ENCODE measurements around the gene CLEC20A.

Gene CLEC20A

DNA sequence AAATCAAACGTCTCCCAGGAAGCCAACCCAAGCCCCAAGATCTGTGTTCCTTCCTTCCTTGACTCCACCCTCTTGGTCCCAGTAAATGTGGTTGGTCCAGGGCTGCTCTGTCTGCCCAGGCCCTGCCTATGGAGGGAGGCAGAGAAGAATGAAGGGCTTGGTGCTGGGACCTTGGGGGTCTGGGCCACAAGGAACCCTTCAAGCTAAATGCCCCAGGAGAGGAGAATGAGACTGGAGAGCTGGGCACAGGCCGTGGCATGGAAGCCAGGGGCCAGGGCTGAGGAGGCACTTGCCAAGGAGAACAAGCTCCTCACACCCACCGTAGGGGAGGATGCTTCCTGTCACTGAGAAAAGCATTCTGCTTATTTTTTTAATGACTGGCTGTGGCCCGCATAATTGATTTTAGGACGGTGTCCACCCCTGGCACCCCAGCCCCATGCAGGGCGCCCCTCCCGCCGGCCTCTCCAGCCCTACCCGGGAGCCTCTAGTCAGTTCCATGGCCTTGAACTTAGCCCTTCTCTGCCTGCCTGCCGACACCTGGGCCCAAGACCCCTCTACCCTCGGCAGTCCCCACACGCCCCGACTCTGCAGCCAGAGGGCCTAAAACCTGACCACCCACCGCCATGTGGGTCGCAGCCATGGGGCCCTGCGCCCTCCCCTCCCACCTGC is 889 bp downstream of the CLEC20A start:
- Mint-ChIP-seq H3K36me3 (ENCODE audit: low read depth) (no peaks in the 10 kb centered on the region), H3K27ac (no peak overlapping the region), H3K4me3 (no peak overlapping the region), H3K27me3 (ENCODE audit: low read depth) (peaks cover 2% of the 10 kb centered on the region), H3K4me1 (no peaks in the 10 kb centered on the region), H3K9me3 (no peaks in the 10 kb centered on the region)
- TF ChIP-seq, protein P1, sequence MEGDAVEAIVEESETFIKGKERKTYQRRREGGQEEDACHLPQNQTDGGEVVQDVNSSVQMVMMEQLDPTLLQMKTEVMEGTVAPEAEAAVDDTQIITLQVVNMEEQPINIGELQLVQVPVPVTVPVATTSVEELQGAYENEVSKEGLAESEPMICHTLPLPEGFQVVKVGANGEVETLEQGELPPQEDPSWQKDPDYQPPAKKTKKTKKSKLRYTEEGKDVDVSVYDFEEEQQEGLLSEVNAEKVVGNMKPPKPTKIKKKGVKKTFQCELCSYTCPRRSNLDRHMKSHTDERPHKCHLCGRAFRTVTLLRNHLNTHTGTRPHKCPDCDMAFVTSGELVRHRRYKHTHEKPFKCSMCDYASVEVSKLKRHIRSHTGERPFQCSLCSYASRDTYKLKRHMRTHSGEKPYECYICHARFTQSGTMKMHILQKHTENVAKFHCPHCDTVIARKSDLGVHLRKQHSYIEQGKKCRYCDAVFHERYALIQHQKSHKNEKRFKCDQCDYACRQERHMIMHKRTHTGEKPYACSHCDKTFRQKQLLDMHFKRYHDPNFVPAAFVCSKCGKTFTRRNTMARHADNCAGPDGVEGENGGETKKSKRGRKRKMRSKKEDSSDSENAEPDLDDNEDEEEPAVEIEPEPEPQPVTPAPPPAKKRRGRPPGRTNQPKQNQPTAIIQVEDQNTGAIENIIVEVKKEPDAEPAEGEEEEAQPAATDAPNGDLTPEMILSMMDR (IDR thresholded peaks at IDR 0.05; ENCODE audit: unreplicated experiment in 3 of 3) = no peak

DNA sequence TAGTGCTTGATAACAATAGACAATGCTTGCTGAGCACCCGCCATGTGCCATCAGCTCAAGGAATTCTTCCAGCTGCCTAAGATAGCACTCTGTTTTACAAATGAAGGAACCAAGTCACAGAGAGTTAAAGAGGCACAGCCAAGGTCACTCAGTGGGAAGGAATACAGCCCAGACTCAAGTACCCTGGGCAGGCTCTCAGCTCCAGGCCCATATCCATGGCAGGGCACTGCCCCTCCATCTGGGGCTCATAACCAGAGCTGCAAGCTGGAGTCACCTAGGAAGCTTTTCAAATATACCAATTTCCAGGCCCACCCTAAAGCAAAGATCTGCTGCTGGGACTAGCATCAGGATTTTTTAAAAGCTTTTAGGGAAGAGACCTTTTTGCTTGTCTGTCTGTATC is 1.6 kb downstream of the CLEC20A start:
- TF ChIP-seq, protein P1 (IDR thresholded peaks at IDR 0.05; ENCODE audit: unreplicated experiment in 3 of 3) = no peak
- Mint-ChIP-seq H3K4me3 (no peak overlapping the region), H3K9me3 (no peaks in the 10 kb centered on the region), H3K36me3 (ENCODE audit: low read depth) (no peaks in the 10 kb centered on the region), H3K27ac (no peak overlapping the region), H3K4me1 (no peaks in the 10 kb centered on the region), H3K27me3 (ENCODE audit: low read depth) (peaks cover 3% of the 10 kb centered on the region)

DNA sequence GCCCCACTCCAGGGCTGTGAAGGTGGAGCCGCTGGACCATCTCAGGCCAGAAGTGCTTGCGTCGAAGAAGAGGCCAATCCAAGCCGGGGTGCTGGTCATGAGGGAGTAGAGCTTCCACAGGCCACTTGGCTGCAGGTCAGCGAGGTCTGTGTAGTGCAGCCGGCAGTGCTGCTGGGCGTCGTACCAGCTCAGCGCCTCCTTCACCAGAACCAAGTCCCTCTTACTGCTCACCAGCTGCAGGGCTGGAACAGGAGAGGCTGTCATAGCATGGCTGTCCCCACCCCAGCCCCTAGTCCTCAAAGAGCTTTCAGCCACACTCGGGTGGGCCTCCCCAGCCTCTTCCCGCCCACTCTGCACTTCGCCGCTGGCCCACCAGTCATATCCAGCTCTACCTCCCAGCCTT is 2.2 kb downstream of the CLEC20A start:
- H3K36me3 Mint-ChIP-seq (ENCODE audit: low read depth) = no peaks in the 10 kb centered on the region
- no peak overlapping the region for H3K4me3 Mint-ChIP-seq
- no peaks in the 10 kb centered on the region for H3K9me3 Mint-ChIP-seq
- no peak overlapping the region for H3K27ac Mint-ChIP-seq
- H3K27me3 Mint-ChIP-seq (ENCODE audit: low read depth) = peaks cover 4% of the 10 kb centered on the region
- H3K4me1 Mint-ChIP-seq = no peaks in the 10 kb centered on the region
- TF ChIP-seq, protein P1 (IDR thresholded peaks at IDR 0.05; ENCODE audit: unreplicated experiment in 3 of 3) = no peak

DNA sequence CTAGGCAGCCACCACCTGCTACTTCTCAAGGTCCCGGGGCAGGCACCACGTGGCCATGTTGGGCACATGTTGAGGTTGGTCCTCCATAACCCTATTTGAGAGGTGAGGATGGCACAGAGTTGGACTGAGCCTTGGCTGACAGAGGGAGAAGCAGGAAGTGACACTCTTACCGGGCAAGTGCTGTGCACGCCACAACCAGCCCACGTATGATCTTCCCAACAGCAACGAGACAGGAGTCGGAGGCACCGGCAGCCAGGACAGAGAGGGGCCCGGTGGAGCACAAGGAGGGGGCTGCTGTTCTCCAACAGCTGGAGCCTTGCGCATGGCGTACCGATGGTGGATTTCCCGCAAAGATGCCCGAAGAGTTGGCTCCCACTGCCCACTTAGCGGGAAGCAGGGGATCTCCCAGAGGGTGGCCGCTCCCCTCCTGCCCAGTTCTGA is 3.4 kb downstream of the CLEC20A start:
- Mint-ChIP-seq H3K36me3 (ENCODE audit: low read depth) (no peaks in the 10 kb centered on the region), H3K4me1 (no peaks in the 10 kb centered on the region), H3K4me3 (no peak overlapping the region), H3K27me3 (ENCODE audit: low read depth) (peaks cover 4% of the 10 kb centered on the region), H3K9me3 (no peaks in the 10 kb centered on the region), H3K27ac (no peak overlapping the region)
- TF ChIP-seq, protein P1 (IDR thresholded peaks at IDR 0.05; ENCODE audit: unreplicated experiment in 3 of 3) = no peak

DNA sequence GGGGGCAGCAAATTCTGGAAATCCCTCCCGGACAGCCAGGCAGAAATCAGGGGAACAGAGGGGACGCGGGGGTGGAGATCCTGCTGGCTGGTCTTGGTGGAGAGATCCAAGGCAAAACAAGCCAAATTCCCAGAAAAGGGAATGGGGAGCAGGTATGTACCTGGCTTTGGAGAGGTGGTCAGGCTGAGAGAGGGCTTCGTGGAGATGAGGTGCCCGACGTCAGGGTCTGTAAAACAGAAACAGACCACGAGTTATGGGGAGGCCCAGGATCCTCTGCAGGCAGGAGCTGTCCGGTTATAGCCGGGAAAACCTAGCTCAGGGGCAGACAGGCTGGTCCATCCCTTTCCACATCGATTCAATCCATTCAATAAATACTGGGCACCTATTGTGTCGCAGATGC is 4.4 kb downstream of the CLEC20A start:
- Mint-ChIP-seq H3K4me1 (no peaks in the 10 kb centered on the region), H3K27ac (no peak overlapping the region), H3K36me3 (ENCODE audit: low read depth) (no peaks in the 10 kb centered on the region), H3K27me3 (ENCODE audit: low read depth) (peaks cover 4% of the 10 kb centered on the region), H3K9me3 (no peaks in the 10 kb centered on the region), H3K4me3 (no peak overlapping the region)
- TF ChIP-seq, protein P1 (IDR thresholded peaks at IDR 0.05; ENCODE audit: unreplicated experiment in 3 of 3) = no peak

DNA sequence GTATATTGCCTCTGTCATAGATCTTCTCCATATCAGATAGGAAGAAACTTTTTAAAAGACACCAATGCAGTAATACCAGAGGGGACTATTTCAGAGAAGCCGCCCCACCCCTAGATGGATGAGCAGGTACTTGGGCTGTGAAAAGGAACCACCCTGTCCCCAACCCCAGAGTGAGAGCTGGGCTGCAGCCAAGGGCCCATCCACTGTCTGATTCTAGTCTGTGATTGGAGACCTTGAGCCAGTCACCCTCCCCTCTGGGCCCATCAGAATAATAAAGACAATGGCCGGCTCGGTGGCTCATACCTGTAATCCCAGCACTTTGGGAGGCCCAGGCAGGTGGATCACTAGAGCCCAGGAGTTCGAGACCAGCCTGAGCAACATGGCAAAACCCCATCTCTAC is 5.0 kb downstream of the CLEC20A start:
- TF ChIP-seq, protein P1 (IDR thresholded peaks at IDR 0.05; ENCODE audit: unreplicated experiment in 3 of 3) = no peak
- H3K4me1 Mint-ChIP-seq = no peaks in the 10 kb centered on the region
- no peak overlapping the region for H3K4me3 Mint-ChIP-seq
- no peaks in the 10 kb centered on the region for H3K9me3 Mint-ChIP-seq
- peaks cover 4% of the 10 kb centered on the region for H3K27me3 Mint-ChIP-seq (ENCODE audit: low read depth)
- H3K27ac Mint-ChIP-seq = no peak overlapping the region
- H3K36me3 Mint-ChIP-seq (ENCODE audit: low read depth) = no peaks in the 10 kb centered on the region
